RWPE2 (cell line): ENCODE results near the gene TADA2A.
"Not testable (repeated sequence)": the region's sequence is repeated elsewhere in the genome, so short reads cannot be mapped to it uniquely, and the experiment has no call there.

Source experiments
- ATAC-seq: fragments of 200-7000 bp; cut with Tn5 transposase; 3 replicates; pipeline ENCODE4 v1.9.1; 2021; ENCODE audit warnings: low read depth
- DNase-seq: peaks from one replicate; pipeline ENCODE4 v3.0.0-alpha.2; 2020; ENCODE audit warnings: low spot score
- H3K27ac ChIP-seq: fragments of 450-650 bp; 2 replicates; pipeline ENCODE4 v1.5.1; 2017; ENCODE audit warnings: mild to moderate bottlenecking; ENCODE audit not compliant: poor library complexity, severe bottlenecking
- H3K27me3 ChIP-seq: fragments of 250-450 bp; sonication (Bioruptor Pico); 2 replicates; pipeline ENCODE4 v1.5.1; 2021; ENCODE audit warnings: mild to moderate bottlenecking, moderate library complexity; ENCODE audit not compliant: insufficient read depth, poor library complexity, severe bottlenecking
- H3K36me3 ChIP-seq: fragments of 250-450 bp; sonication (Bioruptor Pico); 2 replicates; pipeline ENCODE4 v1.5.1; 2020; ENCODE audit warnings: low read depth, mild to moderate bottlenecking, moderate library complexity
- H3K4me1 ChIP-seq: fragments of 250-450 bp; sonication (Bioruptor Pico); 2 replicates; pipeline ENCODE4 v1.5.1; 2021; ENCODE audit warnings: mild to moderate bottlenecking, moderate library complexity; ENCODE audit not compliant: insufficient read depth, poor library complexity, severe bottlenecking
- H3K4me3 ChIP-seq: fragments of 250-450 bp; sonication (Bioruptor Pico); 2 replicates; pipeline ENCODE4 v1.5.1; 2021; ENCODE audit warnings: mild to moderate bottlenecking, moderate library complexity; ENCODE audit not compliant: severe bottlenecking
- H3K9me3 ChIP-seq: fragments of 250-450 bp; sonication (Bioruptor Pico); 2 replicates; pipeline ENCODE4 v1.5.1; 2021; ENCODE audit warnings: mild to moderate bottlenecking, moderate library complexity; ENCODE audit not compliant: severe bottlenecking
- CTCF ChIP-seq: fragments of 450-650 bp; IDR thresholded peaks from one replicate; pipeline ENCODE4 v1.5.1; 2017; ENCODE audit warnings: mild to moderate bottlenecking, moderate library complexity; ENCODE audit not compliant: poor library complexity, severe bottlenecking

Gene TADA2A

DNA sequence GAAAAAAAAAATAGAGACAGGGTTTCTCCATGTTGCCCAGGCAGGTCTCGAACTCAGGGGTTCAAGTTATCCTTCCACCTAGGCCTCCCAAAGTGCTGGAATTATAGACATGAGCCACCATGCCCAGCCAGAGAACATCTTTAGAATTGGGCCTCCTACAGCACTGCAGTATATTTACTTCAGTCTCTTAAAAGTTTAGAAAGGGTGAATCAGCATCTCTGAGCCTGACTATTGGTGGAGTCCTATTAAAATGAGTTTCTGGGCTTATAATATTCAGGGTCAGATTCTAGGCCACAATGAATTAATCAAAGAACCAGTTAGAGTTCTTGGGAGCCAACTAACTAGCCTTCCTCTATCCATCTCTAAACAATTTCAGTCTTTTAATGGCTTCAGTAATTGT, 22.8 kb downstream of the TADA2A start:
- DNase-seq (no peak), ATAC-seq (no peak)
- peak overlapping the region; percentile 75 for H3K27ac ChIP-seq
- H3K4me1 ChIP-seq = peaks cover 22% of the 10 kb centered on the region
- H3K9me3 ChIP-seq = no peaks in the 10 kb centered on the region
- H3K27me3 ChIP-seq = no peaks in the 10 kb centered on the region
- TF ChIP-seq CTCF = no peak
- no peak overlapping the region for H3K4me3 ChIP-seq
- peaks cover 77% of the 10 kb centered on the region for H3K36me3 ChIP-seq

DNA sequence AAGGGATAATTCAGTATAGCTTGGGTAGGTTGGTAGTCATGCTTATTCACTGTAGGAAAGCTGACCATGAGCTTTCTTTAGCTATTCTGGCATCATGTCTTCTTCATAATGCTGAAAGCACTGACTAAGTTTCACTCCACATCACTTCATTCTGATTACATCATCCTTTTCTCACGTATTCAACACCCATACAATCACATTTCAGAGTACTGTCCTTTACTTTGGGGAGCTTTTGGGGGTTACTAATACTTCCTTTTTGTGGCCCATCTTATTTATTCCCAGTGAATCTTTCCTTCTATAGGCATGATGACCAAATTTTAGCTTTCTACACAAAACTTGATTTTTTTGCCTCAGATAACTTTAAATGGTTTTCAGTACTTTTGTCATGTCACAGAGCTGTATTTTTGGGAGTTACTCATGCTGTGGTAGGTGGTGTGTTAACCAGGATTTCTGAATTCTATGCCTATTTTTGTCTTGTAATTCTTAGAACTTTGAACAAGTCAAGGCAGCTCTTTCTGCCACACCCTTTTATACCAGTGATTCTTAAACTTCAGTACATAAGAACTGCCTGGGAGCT, 23.5 kb downstream of the TADA2A start:
- no peak overlapping the region for H3K4me3 ChIP-seq
- peaks cover 22% of the 10 kb centered on the region for H3K4me1 ChIP-seq
- H3K36me3 ChIP-seq = peaks cover 77% of the 10 kb centered on the region
- H3K9me3 ChIP-seq = no peaks in the 10 kb centered on the region
- peak overlapping the region; percentile 75 for H3K27ac ChIP-seq
- peak; percentile 90 for ATAC-seq
- no peaks in the 10 kb centered on the region for H3K27me3 ChIP-seq
- no peak for DNase-seq
- no peak for TF ChIP-seq CTCF

- no peak for TF ChIP-seq CTCF
- Histone ChIP-seq H3K27ac (no peak overlapping the region), H3K4me3 (no peak overlapping the region), H3K9me3 (no peaks in the 10 kb centered on the region), H3K36me3 (peaks cover 56% of the 10 kb centered on the region), H3K4me1 (peaks cover 22% of the 10 kb centered on the region), H3K27me3 (no peaks in the 10 kb centered on the region)
- no peak for ATAC-seq
- DNase-seq = no peak
These were observed 26.0 kb downstream of the TADA2A start for GRCh38 chr17:37432671-37433070.

DNA sequence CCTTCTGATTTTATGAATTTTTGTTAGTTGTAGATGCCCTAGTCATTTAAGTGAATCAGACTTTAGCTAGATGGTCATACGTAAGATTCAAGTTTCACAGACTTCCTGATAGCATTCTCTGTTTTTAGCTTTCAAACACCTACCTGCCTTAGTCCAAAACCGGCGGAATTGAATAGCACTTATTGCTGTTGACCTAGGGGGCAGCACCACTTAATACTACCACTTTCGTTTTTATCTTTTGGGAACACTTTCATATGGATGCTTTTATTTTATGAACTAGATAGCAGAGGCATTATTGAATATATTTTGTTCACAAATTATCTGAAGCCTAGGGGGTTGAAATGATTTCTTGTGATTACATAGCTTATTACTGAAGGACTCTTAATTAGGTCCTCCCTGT, 31.5 kb downstream of the TADA2A start:
- no peaks in the 10 kb centered on the region for H3K4me1 ChIP-seq
- DNase-seq = no peak
- H3K27ac ChIP-seq = no peak overlapping the region
- peaks cover 66% of the 10 kb centered on the region for H3K36me3 ChIP-seq
- no peak for ATAC-seq
- peak; percentile 53 for TF ChIP-seq CTCF
- H3K27me3 ChIP-seq = no peaks in the 10 kb centered on the region
- H3K9me3 ChIP-seq = no peaks in the 10 kb centered on the region
- no peak overlapping the region for H3K4me3 ChIP-seq

DNA sequence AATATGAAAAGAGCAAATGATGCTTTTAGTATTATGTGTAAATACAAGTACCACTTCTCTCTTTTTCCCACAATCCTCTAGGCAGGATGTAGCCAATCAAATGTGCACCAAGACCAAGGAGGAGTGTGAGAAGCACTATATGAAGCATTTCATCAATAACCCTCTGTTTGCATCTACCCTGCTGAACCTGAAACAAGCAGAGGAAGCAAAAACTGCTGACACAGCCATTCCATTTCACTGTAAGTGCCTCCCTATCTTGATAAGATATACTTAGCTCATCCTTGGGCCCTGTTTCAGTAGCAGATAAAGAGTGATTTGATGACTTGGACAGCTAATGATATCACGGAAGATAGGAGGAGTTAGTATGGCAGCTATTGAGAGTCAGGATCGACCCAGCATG, 33.7 kb downstream of the TADA2A start:
- peaks cover 68% of the 10 kb centered on the region for H3K36me3 ChIP-seq
- no peak for DNase-seq

GRCh38 chr17:37441369-37442014, 34.8 kb downstream of the TADA2A start:
- not testable (repeated sequence) for H3K4me3 ChIP-seq, H3K9me3 ChIP-seq, ATAC-seq, H3K27ac ChIP-seq, DNase-seq, H3K4me1 ChIP-seq, H3K27me3 ChIP-seq
- H3K36me3 ChIP-seq = peaks cover 71% of the 10 kb centered on the region

More for the DNA sequence above, 33.7 kb downstream of the TADA2A start:
- Histone ChIP-seq H3K4me1 (peaks cover under 1% of the 10 kb centered on the region), H3K27ac (no peak overlapping the region), H3K9me3 (no peaks in the 10 kb centered on the region), H3K27me3 (no peaks in the 10 kb centered on the region), H3K4me3 (no peak overlapping the region)
- TF ChIP-seq CTCF = no peak
- no peak for ATAC-seq
